NCI-H1930 (cell line): ENCODE results near the gene RPUSD3.
"Not testable (repeated sequence)": the region's sequence is repeated elsewhere in the genome, so short reads cannot be mapped to it uniquely, and the experiment has no call there.

Source experiments
- DNase-seq, 2 experiments: peaks; one replicate each; lab custom pipeline; 2025; lab: John Stamatoyannopoulos, UW

The RPUSD3 gene

DNA sequence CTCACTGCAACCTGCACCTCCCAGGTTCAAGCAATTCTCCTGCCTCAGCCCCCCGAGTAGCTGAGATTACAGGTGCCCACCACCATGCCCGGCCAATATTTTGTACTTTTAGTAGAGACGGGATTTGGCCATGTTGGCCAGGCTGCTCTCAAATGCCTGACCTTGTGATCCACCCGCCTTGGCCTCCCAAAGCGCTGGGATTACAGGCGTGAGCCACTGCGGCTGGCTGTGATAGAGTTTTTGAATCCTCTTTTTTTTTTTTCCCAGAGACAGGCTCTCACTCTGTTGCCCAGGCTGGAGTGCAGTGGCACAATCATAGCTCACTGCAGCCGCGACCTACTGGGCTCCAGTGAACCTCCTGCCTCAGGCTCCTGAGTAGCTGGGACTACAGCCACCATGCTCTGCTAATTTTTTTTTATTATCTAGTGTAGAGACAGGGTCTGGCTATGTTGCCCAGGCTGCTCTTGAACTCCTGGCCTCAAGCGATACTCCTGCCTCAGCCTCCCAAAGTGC lies 21.4 kb upstream of the RPUSD3 start:
- DNase-seq, result not testable (repeated sequence)

- no peak for DNase-seq
Measured at GRCh38 chr3:9864200-9864927, 20.6 kb upstream of the RPUSD3 start.

DNA sequence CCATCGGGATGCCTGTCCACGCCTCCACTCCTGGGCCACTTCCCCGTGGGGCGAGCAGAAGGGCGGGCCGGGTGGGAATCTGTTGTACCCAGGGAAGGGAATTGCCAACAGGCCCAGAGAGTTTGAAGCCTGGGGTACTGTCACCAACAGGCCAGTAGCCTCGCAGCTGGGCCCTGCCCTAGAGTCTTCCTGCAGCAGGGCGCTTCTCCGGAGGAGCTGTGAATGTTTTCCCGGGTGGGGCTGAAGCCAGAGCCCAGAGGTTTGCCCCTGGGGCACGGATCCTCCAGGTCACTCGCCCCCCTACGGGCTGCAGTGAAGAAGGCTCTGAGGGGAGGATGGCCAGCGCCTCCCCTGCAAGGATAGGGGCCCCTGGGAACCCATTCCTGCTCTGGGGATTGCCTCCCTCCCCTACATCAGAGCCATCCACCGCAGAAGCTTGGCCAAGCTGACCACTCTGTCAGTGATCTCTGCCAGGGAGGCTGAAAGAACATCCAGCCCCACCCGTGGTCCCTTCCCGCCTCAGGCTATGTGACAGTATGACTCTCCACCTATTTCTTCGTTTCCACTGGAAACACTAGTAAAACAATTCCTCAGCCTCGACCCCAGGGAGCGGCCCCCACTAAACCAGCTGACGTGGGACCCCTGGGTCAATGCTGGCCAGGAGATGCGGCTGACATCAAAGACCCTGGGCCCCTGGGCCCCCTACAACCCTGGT lies 19.4 kb upstream of the RPUSD3 start:
- DNase-seq, result no peak

GRCh38 chr3:9862391-9863057 lies 18.7 kb upstream of the RPUSD3 start:
- DNase-seq, result no peak

GRCh38 chr3:9861626-9862130 lies 17.9 kb upstream of the RPUSD3 start:
- no peak for DNase-seq

DNA sequence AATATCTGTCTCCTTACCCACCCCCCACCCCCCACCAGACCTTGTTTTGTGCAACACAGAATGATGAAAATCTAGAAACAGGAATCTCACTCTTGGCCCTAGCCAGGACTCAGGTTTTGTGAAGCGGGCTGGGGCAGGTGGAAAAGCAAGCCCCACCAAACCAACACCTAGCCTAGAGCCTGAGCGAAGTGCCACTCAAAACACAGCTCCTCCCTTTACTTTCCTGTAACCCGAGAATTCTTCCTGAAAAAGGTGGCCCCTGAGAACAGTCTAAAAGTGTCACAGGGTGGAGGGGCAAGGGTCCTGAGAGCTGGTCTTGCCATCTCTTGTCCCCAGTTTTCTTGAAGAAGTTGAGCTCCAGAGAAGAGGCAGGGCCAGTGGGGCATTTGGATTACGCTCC lies 17.4 kb upstream of the RPUSD3 start:
- no peak for DNase-seq

GRCh38 chr3:9859530-9860025 lies 15.8 kb upstream of the RPUSD3 start:
- no peak for DNase-seq

- no peak for DNase-seq
Measured at GRCh38 chr3:9855594-9855993, 11.8 kb upstream of the RPUSD3 start.

DNA sequence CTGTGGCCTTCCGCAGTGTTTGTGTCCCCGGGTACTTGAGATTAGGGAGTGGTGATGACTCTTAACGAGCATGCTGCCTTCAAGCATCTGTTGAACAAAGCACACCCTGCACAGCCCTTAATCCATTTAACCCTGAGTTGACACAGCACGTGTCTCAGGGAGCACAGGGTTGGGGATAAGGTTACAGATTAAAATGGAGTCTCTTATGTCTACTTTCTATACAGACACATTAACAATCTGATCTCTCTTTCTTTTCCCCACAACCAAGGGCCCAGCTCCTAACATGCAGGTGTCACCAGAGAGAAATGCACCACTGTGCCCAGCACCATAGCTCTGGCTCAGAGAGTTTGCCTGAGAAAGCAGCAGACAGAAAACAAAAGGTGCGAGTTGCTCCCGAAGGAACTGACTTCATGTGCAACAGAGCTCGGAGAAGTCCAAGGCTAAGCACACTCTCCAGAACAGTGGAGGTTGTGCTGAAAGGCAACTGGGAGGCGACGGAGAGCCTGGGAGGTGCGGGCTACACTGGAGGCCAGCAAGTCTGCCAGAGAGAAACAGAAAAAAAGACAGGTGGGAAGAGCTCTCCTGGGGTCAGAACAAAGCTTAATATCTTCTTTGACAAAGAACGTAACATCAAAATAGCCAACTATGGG lies 10.6 kb upstream of the RPUSD3 start:
- DNase-seq, result not testable (repeated sequence)

DNA sequence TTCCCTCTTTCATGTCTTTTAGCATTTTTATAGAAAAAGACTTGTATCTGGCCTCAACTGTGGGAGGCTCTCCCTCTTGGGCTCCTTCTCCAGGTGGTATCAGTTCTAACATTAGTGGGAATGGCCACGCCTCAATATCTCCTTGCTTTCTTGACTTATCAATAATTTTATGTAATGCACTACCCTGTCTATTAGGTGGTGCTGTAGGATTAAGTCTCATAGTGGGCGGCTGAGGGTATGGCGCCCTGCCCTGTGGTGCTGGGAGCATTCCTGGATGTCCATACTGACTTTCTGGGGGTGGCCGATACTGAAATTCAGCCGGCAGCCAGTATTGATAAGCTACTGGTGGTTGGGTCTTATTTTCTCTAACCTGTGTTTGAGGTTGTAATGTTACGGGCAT lies 8.7 kb upstream of the RPUSD3 start:
- no peak for DNase-seq

DNA sequence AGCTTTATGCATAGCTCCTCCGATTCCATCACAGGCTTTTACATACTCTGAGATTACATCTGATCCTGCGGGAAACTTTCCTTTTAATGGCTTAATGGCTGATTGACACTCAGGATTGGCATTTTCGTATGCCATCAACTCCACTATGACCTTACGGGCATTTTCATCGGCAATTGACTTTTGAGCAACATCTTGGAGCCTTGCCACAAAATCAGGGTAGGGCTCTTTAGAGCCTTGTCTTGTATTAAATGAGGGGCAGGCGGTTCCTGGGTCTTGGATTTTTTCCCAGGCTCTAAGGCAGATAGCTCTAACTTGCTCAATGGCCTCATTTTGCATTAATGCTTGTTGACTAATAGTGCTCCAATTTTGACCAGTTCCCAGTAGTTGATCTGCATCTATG lies 8.1 kb upstream of the RPUSD3 start:
- DNase-seq, result not testable (repeated sequence)

DNA sequence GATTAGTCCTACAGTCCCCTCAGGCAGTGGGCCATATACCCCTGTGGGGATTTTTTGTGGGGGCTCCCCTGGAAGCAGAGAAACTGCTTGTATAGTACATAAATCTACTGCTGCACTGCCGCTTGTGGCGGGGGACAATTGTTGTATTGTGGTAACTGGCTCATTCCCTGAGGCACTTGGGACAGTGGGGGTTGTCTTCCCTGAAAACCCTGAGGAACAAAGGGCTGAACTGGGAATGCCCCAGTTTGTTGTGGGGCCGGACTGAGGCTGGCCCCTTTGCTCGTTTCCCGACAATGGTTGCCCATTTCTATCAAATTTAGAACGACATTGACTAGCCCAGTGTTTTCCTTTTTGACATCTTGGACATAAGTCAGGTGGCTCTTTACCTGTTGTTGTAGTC lies 7.6 kb upstream of the RPUSD3 start:
- not testable (repeated sequence) for DNase-seq

DNA sequence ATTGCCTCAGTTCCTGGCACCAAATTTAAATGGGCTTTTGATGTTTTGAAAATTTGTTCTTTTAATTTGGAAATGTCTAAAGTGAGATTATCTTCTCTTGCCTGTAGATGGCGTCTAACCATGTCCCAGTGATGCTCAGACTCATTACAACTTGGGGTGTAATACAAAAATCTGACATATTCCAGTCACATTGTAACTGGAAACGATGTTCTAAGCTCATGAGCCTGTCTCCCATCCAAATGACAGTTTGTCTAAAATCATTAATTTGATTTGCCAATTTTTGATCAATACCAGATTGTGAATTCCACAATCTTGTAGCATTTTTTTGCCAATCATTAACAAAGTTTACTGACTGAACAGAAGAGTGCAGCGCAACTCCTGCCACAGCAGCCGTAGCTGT lies 5.1 kb upstream of the RPUSD3 start:
- DNase-seq, result not testable (repeated sequence)

DNA sequence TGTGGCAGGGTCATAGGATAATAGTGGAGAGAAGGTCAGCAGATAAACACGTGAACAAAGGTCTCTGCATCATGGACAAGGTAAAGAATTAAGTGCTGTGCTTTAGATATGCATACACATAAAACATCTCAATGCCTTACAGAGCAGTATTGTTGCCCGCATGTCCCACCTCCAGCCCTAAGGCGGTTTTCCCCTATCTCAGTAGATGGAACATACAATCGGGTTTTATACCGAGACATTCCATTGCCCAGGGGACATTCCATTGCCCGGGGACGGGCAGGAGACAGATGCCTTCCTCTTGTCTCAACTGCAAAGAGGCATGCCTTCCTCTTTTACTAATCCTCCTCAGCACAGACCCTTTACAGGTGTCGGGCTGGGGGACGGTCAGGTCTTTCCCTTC lies 4.1 kb upstream of the RPUSD3 start:
- DNase-seq, result not testable (repeated sequence)

DNA sequence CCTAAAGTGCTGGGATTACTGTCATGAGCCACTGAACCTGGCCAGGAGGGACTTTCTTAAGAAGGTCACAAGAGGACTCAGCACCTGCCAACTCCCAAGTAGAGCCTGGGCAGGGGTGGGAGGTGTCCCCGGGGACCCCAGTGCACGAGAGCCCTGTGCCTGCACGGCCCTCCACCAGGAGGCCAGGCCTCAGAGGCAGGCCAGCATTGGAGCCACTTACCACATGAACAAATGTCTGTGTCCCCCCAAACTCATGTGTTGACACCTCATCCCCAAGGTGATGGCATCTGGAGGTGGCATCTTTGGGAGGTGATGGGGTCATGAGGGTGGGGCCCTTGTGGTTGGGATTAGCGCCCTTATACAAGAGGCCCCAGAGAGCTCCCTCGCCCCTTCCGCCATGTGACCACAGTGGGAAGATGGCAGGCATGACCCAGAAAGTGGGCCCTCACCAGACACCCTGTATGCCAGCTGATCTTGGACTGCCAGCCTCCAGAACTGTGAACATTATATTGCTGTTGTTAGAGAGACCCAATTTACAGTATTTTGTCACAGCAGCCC lies 3.2 kb upstream of the RPUSD3 start:
- DNase-seq, result no peak

DNA sequence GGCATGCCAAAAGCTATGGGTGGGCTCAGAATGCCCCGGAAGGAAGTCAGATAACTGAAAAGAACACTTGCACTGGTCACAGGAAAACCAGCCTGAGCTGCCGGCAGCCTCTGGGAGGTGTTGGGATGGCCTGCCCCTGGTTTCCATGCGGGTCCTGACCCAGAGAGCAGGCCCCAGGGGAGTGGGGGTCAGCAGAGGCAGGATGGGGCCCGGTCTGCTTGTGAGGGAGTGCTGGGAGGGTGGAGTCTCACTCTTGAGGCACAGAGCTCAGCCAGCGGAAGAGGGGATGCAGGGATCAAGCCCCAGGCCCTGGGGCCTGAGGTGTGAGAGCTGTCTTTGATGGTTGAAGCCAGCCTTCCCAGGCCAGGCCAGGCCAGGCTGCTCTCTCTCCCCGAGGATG lies 2.4 kb upstream of the RPUSD3 start:
- no peak for DNase-seq

DNA sequence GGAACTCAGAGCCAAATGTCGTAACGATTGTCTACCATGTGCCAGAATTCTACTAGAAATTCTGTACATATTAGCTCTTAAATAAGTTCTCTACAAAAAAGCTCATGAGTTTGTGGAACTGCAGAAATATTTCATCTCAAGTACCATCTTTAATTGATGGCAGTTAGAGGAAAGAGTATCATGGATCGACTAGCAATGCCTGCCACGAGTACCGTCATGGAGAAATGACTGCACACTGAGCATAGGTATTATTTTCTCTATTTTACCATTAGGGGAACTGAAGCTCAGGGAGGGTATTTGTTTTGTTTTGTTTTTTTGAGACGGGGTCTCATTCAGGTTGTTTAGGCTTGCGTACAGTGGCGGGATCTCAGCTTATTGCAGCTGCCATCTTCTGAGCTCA lies 2.8 kb downstream of the RPUSD3 start:
- DNase-seq, result no peak

DNA sequence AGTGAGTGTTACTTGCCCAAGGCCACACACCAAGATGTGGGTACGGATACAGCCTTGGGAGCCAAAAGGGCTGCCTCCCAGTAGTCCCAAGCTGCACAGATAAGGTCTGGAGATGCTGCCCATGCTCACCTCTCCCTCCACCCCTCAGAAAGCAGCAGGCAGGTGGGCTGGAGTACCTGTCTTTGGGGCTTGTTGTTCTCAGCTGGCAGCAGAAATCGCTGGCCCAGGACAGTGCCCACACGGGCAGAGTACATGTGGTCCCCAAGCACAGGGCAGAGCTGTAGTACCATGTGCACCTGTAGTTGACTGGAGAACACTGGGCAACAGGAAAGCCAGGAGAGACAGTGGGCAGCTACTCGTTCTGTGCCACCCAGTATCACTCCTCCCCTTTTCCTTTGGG lies 5.0 kb downstream of the RPUSD3 start:
- DNase-seq, result no peak

GRCh38 chr3:9837701-9838582 lies 5.9 kb downstream of the RPUSD3 start:
- no peak for DNase-seq

GRCh38 chr3:9834520-9835380 lies 9.1 kb downstream of the RPUSD3 start:
- DNase-seq, result no peak
